Ishikawa (cell line): ENCODE results near the gene KMT2D.

Experiments
- CEBPB ChIP-seq: IDR thresholded peaks from 2 replicates; pipeline ENCODE4 v1.6.1; 2012
- CREB1 ChIP-seq: IDR thresholded peaks from 2 replicates; pipeline ENCODE4 v1.6.1; 2012; ENCODE audit warnings: low read depth
- EGR1 ChIP-seq: IDR thresholded peaks from 2 replicates; pipeline ENCODE4 v1.6.1; 2012
- EP300 ChIP-seq: IDR thresholded peaks from 2 replicates; pipeline ENCODE4 v1.6.1; 2012; ENCODE audit warnings: borderline replicate concordance
- FOXM1 ChIP-seq: IDR thresholded peaks from 2 replicates; pipeline ENCODE4 v1.6.1; 2012; ENCODE audit warnings: low read depth, borderline replicate concordance
- MAX ChIP-seq: IDR thresholded peaks from 2 replicates; pipeline ENCODE4 v1.6.1; 2012
- NFIC ChIP-seq: IDR thresholded peaks from 2 replicates; pipeline ENCODE4 v1.6.1; 2012
- RAD21 ChIP-seq: IDR thresholded peaks from 2 replicates; pipeline ENCODE4 v1.6.1; 2012; ENCODE audit warnings: low read depth
- REST ChIP-seq: IDR thresholded peaks from 2 replicates; pipeline ENCODE4 v1.6.1; 2012; ENCODE audit warnings: low read depth, mild to moderate bottlenecking
- TAF1 ChIP-seq: IDR thresholded peaks from 2 replicates; pipeline ENCODE4 v1.6.1; 2012; ENCODE audit warnings: low read depth, mild to moderate bottlenecking
- TCF12 ChIP-seq: IDR thresholded peaks from 2 replicates; pipeline ENCODE4 v1.6.1; 2012; ENCODE audit warnings: low read depth
- TEAD4 ChIP-seq: IDR thresholded peaks from 2 replicates; pipeline ENCODE4 v1.6.1; 2012
- USF1 ChIP-seq: IDR thresholded peaks from 2 replicates; pipeline ENCODE4 v1.6.1; 2012
- YY1 ChIP-seq: IDR thresholded peaks from 2 replicates; pipeline ENCODE4 v1.6.1; 2012; ENCODE audit warnings: low read depth
- ZBTB7A ChIP-seq: IDR thresholded peaks from 2 replicates; pipeline ENCODE4 v1.6.1; 2012; ENCODE audit warnings: low read depth

KMT2D gene

GRCh38 chr12:49051777-49052438, 8.7 kb downstream of the KMT2D start:
- TF ChIP-seq FOXM1 (no peak), ZBTB7A (no peak), REST (no peak), EP300 (no peak), EGR1 (no peak), MAX (no peak), USF1 (no peak), YY1 (no peak), TCF12 (no peak)

GRCh38 chr12:49051373-49051764, 9.2 kb downstream of the KMT2D start:
- no peak for TF ChIP-seq MAX
- no peak for TF ChIP-seq RAD21
- TF ChIP-seq NFIC = no peak
- no peak for TF ChIP-seq TAF1
- no peak for TF ChIP-seq YY1
- no peak for TF ChIP-seq TCF12
- no peak for TF ChIP-seq CREB1

GRCh38 chr12:49050507-49051372, 9.9 kb downstream of the KMT2D start:
- TF ChIP-seq CREB1 (no peak), MAX (no peak), ZBTB7A (no peak), EP300 (no peak), EGR1 (no peak), TEAD4 (no peak), TAF1 (no peak), CEBPB (no peak), FOXM1 (no peak), RAD21 (no peak), REST (no peak), TCF12 (no peak), YY1 (no peak), NFIC (no peak), USF1 (no peak)

GRCh38 chr12:49049566-49050224, 10.9 kb downstream of the KMT2D start:
- TF ChIP-seq REST (no peak), RAD21 (no peak), NFIC (no peak), YY1 (no peak), MAX (no peak), EP300 (no peak), FOXM1 (no peak), TCF12 (no peak), EGR1 (no peak), CEBPB (no peak), ZBTB7A (no peak), TAF1 (no peak), TEAD4 (no peak), USF1 (no peak), CREB1 (no peak)
